Measurements from ENCODE around the gene EVI2A. TPM values are rescaled to one million over a fixed set of nuclear protein-coding genes. Genes with fewer than 3 reads are reported as not detected.
"Not testable (repeated sequence)": the region's sequence is repeated elsewhere in the genome, so short reads cannot be mapped to it uniquely, and the experiment has no call there.

EVI2A gene
- total RNA-seq (2014; rRNA removed; shearing (Covaris generic); ENCODE audit: low replicate concordance) = not detected in 2 replicates

GRCh38 chr17:31321481-31321880 is at the start of gene EVI2A:
Gene EVI2A (minus strand): TSS chr17:31321622. CDS start chr17:31319013, 2,609 bp downstream.
- in situ Hi-C loops (cut with HindIII; ENCODE audit: low pct_unique_long_range_greater_than_20kb, low sequenced_read_pairs) = no loop called here
- peak; percentile 46 for DNase-seq (ENCODE audit: low read depth)

- no peak for DNase-seq (ENCODE audit: low read depth)
- in situ Hi-C loops (cut with HindIII; ENCODE audit: low pct_unique_long_range_greater_than_20kb, low sequenced_read_pairs) = no loop called here
Observed at GRCh38 chr17:31369266-31369665, 47.8 kb upstream of the EVI2A start.

- DNase-seq (ENCODE audit: low read depth) = no peak
- in situ Hi-C loops (cut with HindIII; ENCODE audit: low pct_unique_long_range_greater_than_20kb, low sequenced_read_pairs) = no loop called here
Observed at GRCh38 chr17:31366088-31366487, 44.7 kb upstream of the EVI2A start.

GRCh38 chr17:31364012-31364411 is 42.6 kb upstream of the EVI2A start:
- no peak for DNase-seq (ENCODE audit: low read depth)
- in situ Hi-C loops (cut with HindIII; ENCODE audit: low pct_unique_long_range_greater_than_20kb, low sequenced_read_pairs) = no loop called here

GRCh38 chr17:31357839-31358394 is 36.5 kb upstream of the EVI2A start:
- no peak for DNase-seq (ENCODE audit: low read depth)
- in situ Hi-C loops (cut with HindIII; ENCODE audit: low pct_unique_long_range_greater_than_20kb, low sequenced_read_pairs) = no loop called here

GRCh38 chr17:31357091-31357490 is 35.7 kb upstream of the EVI2A start:
- in situ Hi-C loops (cut with HindIII; ENCODE audit: low pct_unique_long_range_greater_than_20kb, low sequenced_read_pairs) = no loop called here
- DNase-seq (ENCODE audit: low read depth) = no peak

GRCh38 chr17:31355935-31356334 is 34.5 kb upstream of the EVI2A start:
- DNase-seq (ENCODE audit: low read depth) = no peak
- in situ Hi-C loops (cut with HindIII; ENCODE audit: low pct_unique_long_range_greater_than_20kb, low sequenced_read_pairs) = no loop called here

DNA sequence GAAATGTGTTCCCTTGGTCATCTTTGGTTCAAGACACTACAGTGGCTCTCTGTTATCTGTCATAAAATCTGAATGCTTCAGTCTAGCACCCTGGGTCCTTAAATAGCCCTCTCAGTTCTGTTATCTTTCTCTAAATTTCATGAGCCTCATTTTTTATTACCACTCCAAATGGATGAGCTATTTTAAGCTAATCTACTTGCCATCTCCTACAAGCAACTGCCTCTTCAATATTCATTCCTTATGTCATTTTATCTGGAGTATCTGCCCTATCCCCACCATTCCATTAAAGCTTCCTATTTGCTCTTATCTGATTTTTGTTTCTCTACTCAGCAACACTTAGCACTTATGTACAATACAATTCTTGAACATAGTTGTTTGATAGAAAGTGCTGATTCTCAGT is 28.0 kb upstream of the EVI2A start:
- in situ Hi-C loops (cut with HindIII; ENCODE audit: low pct_unique_long_range_greater_than_20kb, low sequenced_read_pairs) = no loop called here
- no peak for DNase-seq (ENCODE audit: low read depth)

DNA sequence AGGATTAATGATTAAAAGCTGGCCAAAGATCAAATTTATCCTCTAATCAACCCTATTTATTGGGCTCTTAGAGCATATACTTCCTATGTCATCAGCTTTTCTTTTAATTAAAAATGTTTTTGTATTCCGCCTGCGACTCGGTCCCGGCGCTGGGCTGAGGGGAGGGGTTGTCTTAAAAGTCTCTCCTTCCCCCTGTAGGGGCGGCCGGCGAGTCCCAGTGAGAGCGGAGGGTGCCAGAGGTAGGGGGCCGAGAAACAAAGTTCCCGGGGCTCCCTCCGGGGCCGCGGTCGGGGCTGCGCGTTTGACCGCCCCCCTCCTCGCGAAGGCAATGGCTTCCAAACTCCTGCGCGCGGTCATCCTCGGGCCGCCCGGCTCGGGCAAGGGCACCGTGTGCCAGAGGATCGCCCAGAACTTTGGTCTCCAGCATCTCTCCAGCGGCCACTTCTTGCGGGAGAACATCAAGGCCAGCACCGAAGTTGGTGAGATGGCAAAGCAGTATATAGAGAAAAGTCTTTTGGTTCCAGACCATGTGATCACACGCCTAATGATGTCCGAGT is 23.8 kb upstream of the EVI2A start:
- DNase-seq (ENCODE audit: low read depth); in situ Hi-C loops (cut with HindIII; ENCODE audit: low pct_unique_long_range_greater_than_20kb, low sequenced_read_pairs): not testable (repeated sequence)

GRCh38 chr17:31339906-31340661 is 18.7 kb upstream of the EVI2A start:
- DNase-seq (ENCODE audit: low read depth) = no peak

DNA sequence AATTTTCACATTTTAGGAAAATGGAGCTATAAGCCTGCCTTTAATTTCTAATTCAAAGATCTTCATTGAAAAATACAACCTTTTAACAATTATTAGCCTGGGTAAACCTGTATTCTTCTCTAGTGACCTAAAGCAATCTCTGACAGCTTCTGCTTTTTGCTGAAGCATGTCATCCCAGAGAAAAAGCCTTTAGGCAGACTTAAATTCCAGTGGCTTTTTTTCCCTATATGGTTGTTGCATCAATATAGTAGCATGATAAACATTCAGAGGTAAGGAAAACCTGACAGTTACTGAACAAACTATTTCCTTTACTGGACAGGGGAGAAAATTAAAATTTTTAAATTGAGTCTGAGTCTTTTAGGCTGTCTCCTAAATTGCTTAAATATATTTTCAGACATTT is 7.8 kb upstream of the EVI2A start:
- in situ Hi-C loops (cut with HindIII; ENCODE audit: low pct_unique_long_range_greater_than_20kb, low sequenced_read_pairs) = no loop called here
- DNase-seq (ENCODE audit: low read depth) = no peak

More at GRCh38 chr17:31339906-31340661, 18.7 kb upstream of the EVI2A start:
- in situ Hi-C loops (cut with HindIII; ENCODE audit: low pct_unique_long_range_greater_than_20kb, low sequenced_read_pairs) = no loop called here

GRCh38 chr17:31328160-31328535 is 6.7 kb upstream of the EVI2A start:
- no peak for DNase-seq (ENCODE audit: low read depth)
- in situ Hi-C loops (cut with HindIII; ENCODE audit: low pct_unique_long_range_greater_than_20kb, low sequenced_read_pairs) = no loop called here

- in situ Hi-C loops (cut with HindIII; ENCODE audit: low pct_unique_long_range_greater_than_20kb, low sequenced_read_pairs) = no loop called here
- DNase-seq (ENCODE audit: low read depth) = peak; percentile 48
Observed at GRCh38 chr17:31327534-31328159, 6.2 kb upstream of the EVI2A start.

DNA sequence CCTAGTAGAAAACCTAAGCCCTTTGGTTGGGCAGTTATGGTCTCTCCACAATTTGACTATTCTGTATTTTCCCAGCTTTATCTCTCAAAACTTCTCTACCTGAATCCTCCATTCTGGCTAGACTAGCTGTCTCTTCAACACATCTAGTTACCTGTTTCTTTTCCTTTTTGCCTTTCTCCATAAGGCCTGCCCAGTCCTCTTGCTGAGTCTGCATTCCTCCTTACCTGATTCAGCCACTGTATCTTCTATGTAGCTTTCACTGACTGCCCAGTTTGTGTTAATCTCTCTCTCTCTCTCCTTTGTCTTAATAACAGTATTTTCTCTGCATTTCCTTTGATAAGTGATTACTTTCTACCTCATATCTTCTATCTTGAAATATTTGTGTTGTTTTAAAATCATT is 2.1 kb upstream of the EVI2A start:
- in situ Hi-C loops (cut with HindIII; ENCODE audit: low pct_unique_long_range_greater_than_20kb, low sequenced_read_pairs) = no loop called here
- DNase-seq (ENCODE audit: low read depth) = no peak

GRCh38 chr17:31321966-31322365 is 544 bp upstream of the EVI2A start:
- in situ Hi-C loops (cut with HindIII; ENCODE audit: low pct_unique_long_range_greater_than_20kb, low sequenced_read_pairs) = no loop called here
- no peak for DNase-seq (ENCODE audit: low read depth)

DNA sequence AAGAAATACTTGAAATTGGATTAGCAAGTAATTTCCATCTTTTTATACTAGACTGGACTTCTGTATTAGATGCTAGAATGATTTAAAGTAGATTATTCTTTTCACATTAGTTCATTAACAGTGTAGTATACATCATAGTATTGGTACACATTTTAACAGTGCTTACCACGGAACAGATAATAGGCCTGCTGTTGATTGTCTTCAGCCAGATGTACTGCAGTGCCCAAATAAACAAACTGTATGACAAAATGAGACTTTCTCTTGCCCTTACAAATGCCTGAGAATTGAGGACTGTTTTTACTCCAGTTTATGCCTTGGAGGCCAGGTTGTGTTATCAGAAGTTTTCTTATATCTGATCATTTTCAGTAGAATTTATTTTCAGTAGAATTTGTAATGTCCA is 631 bp downstream of the EVI2A start:
- no peak for DNase-seq (ENCODE audit: low read depth)
- in situ Hi-C loops (cut with HindIII; ENCODE audit: low pct_unique_long_range_greater_than_20kb, low sequenced_read_pairs) = no loop called here

- in situ Hi-C loops (cut with HindIII; ENCODE audit: low pct_unique_long_range_greater_than_20kb, low sequenced_read_pairs) = no loop called here
- DNase-seq (ENCODE audit: low read depth) = no peak
Observed at GRCh38 chr17:31320241-31320640, 1.2 kb downstream of the EVI2A start.

GRCh38 chr17:31318851-31319661 is 2.4 kb downstream of the EVI2A start:
- in situ Hi-C loops (cut with HindIII; ENCODE audit: low pct_unique_long_range_greater_than_20kb, low sequenced_read_pairs) = no loop called here
- no peak for DNase-seq (ENCODE audit: low read depth)
